Mucosa of rectum (tissue), 2 donors: ENCODE data around the gene MRC2.

Experiments
- H3K27ac ChIP-seq, 2 donors: one replicate each; pipeline ENCODE4 v1.7.0; 2013; ENCODE audit warnings: inconsistent platforms in 2 of 2, low read depth in 2 of 2, low read length in 2 of 2
- H3K27me3 ChIP-seq, 2 donors: one replicate each; pipeline ENCODE4 v1.7.0; 2013; ENCODE audit warnings: low read length in 2 of 2; ENCODE audit not compliant: control insufficient read depth in 2 of 2, insufficient read depth in 2 of 2
- H3K36me3 ChIP-seq, 2 donors: one replicate each; pipeline ENCODE4 v1.7.0; 2013; ENCODE audit warnings: low read length in 2 of 2; ENCODE audit not compliant: control insufficient read depth in 2 of 2, insufficient read depth in 2 of 2
- H3K4me1 ChIP-seq, 2 donors: one replicate each; pipeline ENCODE4 v1.7.0; 2013; ENCODE audit warnings: low read length in 2 of 2, mild to moderate bottlenecking in 1 of 2; ENCODE audit not compliant: control insufficient read depth in 2 of 2, insufficient read depth in 2 of 2
- H3K4me3 ChIP-seq, 2 donors: one replicate each; pipeline ENCODE4 v1.7.0; 2013; ENCODE audit warnings: low read length in 2 of 2
- H3K9ac ChIP-seq, 2 donors: one replicate each; pipeline ENCODE4 v1.7.0; 2013; ENCODE audit warnings: low read length in 2 of 2, low read depth in 1 of 2, mild to moderate bottlenecking in 1 of 2
- H3K9me3 ChIP-seq, 2 donors: one replicate each; pipeline ENCODE4 v1.7.0; 2013; ENCODE audit warnings: low read length in 2 of 2; ENCODE audit not compliant: control insufficient read depth in 2 of 2
- donor health status: healthy.
- donor health status: Normal muscosa, but diverticular disease.

The MRC2 gene

GRCh38 chr17:62671553-62671952, 44.1 kb downstream of the MRC2 start:
- H3K9me3 ChIP-seq, result no peaks in the 10 kb centered on the region
- H3K9ac ChIP-seq, result no peak overlapping the region
- H3K4me3 ChIP-seq, result peak overlapping the region in 1 of 2 donors; percentile 45
- H3K27ac ChIP-seq, result no peak overlapping the region
- H3K27me3 ChIP-seq, result no peaks in the 10 kb centered on the region
- peaks cover 0 to 7% of the 10 kb centered on the region in 2 donors for H3K4me1 ChIP-seq
- no peaks in the 10 kb centered on the region for H3K36me3 ChIP-seq

- Histone ChIP-seq H3K9ac (no peak overlapping the region), H3K27me3 (no peaks in the 10 kb centered on the region), H3K4me1 (peaks cover 0 to 7% of the 10 kb centered on the region in 2 donors), H3K27ac (no peak overlapping the region), H3K9me3 (no peaks in the 10 kb centered on the region), H3K36me3 (no peaks in the 10 kb centered on the region), H3K4me3 (no peak overlapping the region)
Observed at GRCh38 chr17:62672957-62673356, 45.5 kb downstream of the MRC2 start.

GRCh38 chr17:62673614-62674362, 46.3 kb downstream of the MRC2 start:
- peaks cover 0 to 7% of the 10 kb centered on the region in 2 donors for H3K4me1 ChIP-seq

GRCh38 chr17:62674363-62674739, 46.9 kb downstream of the MRC2 start:
- Histone ChIP-seq H3K27ac (no peak overlapping the region), H3K4me3 (no peak overlapping the region), H3K4me1 (peaks cover 0 to 7% of the 10 kb centered on the region in 2 donors), H3K9ac (no peak overlapping the region), H3K9me3 (no peaks in the 10 kb centered on the region), H3K36me3 (no peaks in the 10 kb centered on the region), H3K27me3 (no peaks in the 10 kb centered on the region)

More at GRCh38 chr17:62673614-62674362, 46.3 kb downstream of the MRC2 start:
- no peak overlapping the region for H3K9ac ChIP-seq
- no peaks in the 10 kb centered on the region for H3K9me3 ChIP-seq
- no peak overlapping the region for H3K4me3 ChIP-seq
- no peaks in the 10 kb centered on the region for H3K36me3 ChIP-seq
- no peaks in the 10 kb centered on the region for H3K27me3 ChIP-seq
- H3K27ac ChIP-seq, result no peak overlapping the region

GRCh38 chr17:62674841-62675240, 47.4 kb downstream of the MRC2 start:
- Histone ChIP-seq H3K9me3 (no peaks in the 10 kb centered on the region), H3K9ac (no peak overlapping the region), H3K4me3 (no peak overlapping the region), H3K4me1 (peaks cover 0 to 7% of the 10 kb centered on the region in 2 donors), H3K36me3 (no peaks in the 10 kb centered on the region), H3K27ac (no peak overlapping the region), H3K27me3 (no peaks in the 10 kb centered on the region)

GRCh38 chr17:62675260-62675659, 47.8 kb downstream of the MRC2 start:
- H3K27me3 ChIP-seq, result no peaks in the 10 kb centered on the region
- no peaks in the 10 kb centered on the region for H3K9me3 ChIP-seq
- no peak overlapping the region for H3K27ac ChIP-seq
- no peaks in the 10 kb centered on the region for H3K36me3 ChIP-seq
- no peak overlapping the region for H3K4me3 ChIP-seq
- peaks cover 0 to 7% of the 10 kb centered on the region in 2 donors for H3K4me1 ChIP-seq
- H3K9ac ChIP-seq, result no peak overlapping the region

GRCh38 chr17:62675701-62676100, 48.2 kb downstream of the MRC2 start:
- H3K27ac ChIP-seq, result no peak overlapping the region
- H3K4me3 ChIP-seq, result no peak overlapping the region
- no peaks in the 10 kb centered on the region for H3K27me3 ChIP-seq
- peaks cover 0 to 7% of the 10 kb centered on the region in 2 donors for H3K4me1 ChIP-seq
- H3K9ac ChIP-seq, result no peak overlapping the region
- no peaks in the 10 kb centered on the region for H3K36me3 ChIP-seq
- H3K9me3 ChIP-seq, result no peaks in the 10 kb centered on the region

- H3K36me3 ChIP-seq, result no peaks in the 10 kb centered on the region
- no peaks in the 10 kb centered on the region for H3K27me3 ChIP-seq
- H3K9ac ChIP-seq, result no peak overlapping the region
- no peak overlapping the region for H3K4me3 ChIP-seq
- H3K4me1 ChIP-seq, result peaks cover 0 to 7% of the 10 kb centered on the region in 2 donors
- H3K27ac ChIP-seq, result no peak overlapping the region
- H3K9me3 ChIP-seq, result no peaks in the 10 kb centered on the region
Observed at GRCh38 chr17:62676231-62676943, 48.9 kb downstream of the MRC2 start.

- Histone ChIP-seq H3K27me3 (no peaks in the 10 kb centered on the region), H3K27ac (no peak overlapping the region), H3K9me3 (no peaks in the 10 kb centered on the region), H3K9ac (no peak overlapping the region), H3K36me3 (no peaks in the 10 kb centered on the region), H3K4me1 (peaks cover 0 to 2% of the 10 kb centered on the region in 2 donors), H3K4me3 (no peak overlapping the region)
Observed at GRCh38 chr17:62676952-62677596, 49.6 kb downstream of the MRC2 start.
